Measurements from ENCODE around the gene DYSF. TPM values are rescaled to one million over a fixed set of nuclear protein-coding genes. Genes with fewer than 3 reads are reported as not detected.
A peak's percentile ranks its signal among the peaks of the same experiment; 100 is the strongest.

The DYSF gene
- total RNA-seq, 1 experiment from 2014 or later: 0.89 TPM

GRCh38 chr2:71715241-71715750 lies 261.9 kb downstream of the DYSF start:
- ChIA-PET POLR2A (no interaction called here), RAD21 (ENCODE audit: low non-redundant PET in 1 of 2, low total read pairs in 2 of 2, uncharacterized antibody in 2 of 2, unreplicated experiment in 2 of 2) (no interaction called here), CTCF (no interaction called here)
- Histone ChIP-seq H3K27ac (ENCODE audit: low read depth, low read length) (no peak overlapping the region), H3K9me2 (ENCODE audit: insufficient read depth) (no peaks in the 10 kb centered on the region), H3K4me2 (ENCODE audit: low read length) (no peak overlapping the region), H3K9me3 (ENCODE audit: control insufficient read depth in 1 of 2, insufficient read depth in 1 of 2, low read depth in 1 of 2, low read length in 2 of 2) (no peaks in the 10 kb centered on the region), H2AFZ (ENCODE audit: low read depth, low read length, poor library complexity, severe bottlenecking) (no peak overlapping the region), H3K36me3 (ENCODE audit: control insufficient read depth in 1 of 2, insufficient read depth in 2 of 2, low read length in 2 of 2) (no peaks in the 10 kb centered on the region), H3K4me3 (replicated peaks in 1 of 2; ENCODE audit: low read depth in 1 of 2, low read length in 2 of 2) (no peak overlapping the region), H3K79me2 (ENCODE audit: insufficient read depth, low read length) (no peaks in the 10 kb centered on the region), H4K20me1 (ENCODE audit: insufficient read depth) (no peaks in the 10 kb centered on the region), H3K27me3 (ENCODE audit: insufficient read depth, low read length) (no peaks in the 10 kb centered on the region), H3K9ac (ENCODE audit: low read length) (no peak overlapping the region), H3K4me1 (ENCODE audit: control insufficient read depth in 1 of 2, insufficient read depth in 2 of 2, low read length in 2 of 2) (peaks cover 17 to 25% of the 10 kb centered on the region in 2 experiments)
- no peak for ATAC-seq
- DNase-seq (ENCODE audit: low read depth, low spot score): no peak
- intact Hi-C loops (cut with micrococcal nuclease): no loop called here
- no TSS peak for BruUV-seq (replicated peaks)
- TF ChIP-seq RAD21 (IDR thresholded peaks at IDR 0.05; ENCODE audit: low read depth) (no peak), ZNF274 (IDR thresholded peaks at IDR 0.05; ENCODE audit: low read depth, low read length) (no peak), FOSL1 (IDR thresholded peaks at IDR 0.05; ENCODE audit: low read depth) (no peak)

GRCh38 chr2:71715951-71716696 lies 262.8 kb downstream of the DYSF start:
- H3K9me2 ChIP-seq (ENCODE audit: insufficient read depth): no peaks in the 10 kb centered on the region
- H3K9me3 ChIP-seq (ENCODE audit: control insufficient read depth in 1 of 2, insufficient read depth in 1 of 2, low read depth in 1 of 2, low read length in 2 of 2): no peaks in the 10 kb centered on the region
- BruUV-seq (replicated peaks): no TSS peak
- H2AFZ ChIP-seq (ENCODE audit: low read depth, low read length, poor library complexity, severe bottlenecking): no peak overlapping the region
- no peak for TF ChIP-seq REST (IDR thresholded peaks at IDR 0.05; ENCODE audit: low read depth)
- no peak for ATAC-seq
- no peak overlapping the region for H3K4me3 ChIP-seq (replicated peaks in 1 of 2; ENCODE audit: low read depth in 1 of 2, low read length in 2 of 2)
- H3K4me1 ChIP-seq (ENCODE audit: control insufficient read depth in 1 of 2, insufficient read depth in 2 of 2, low read length in 2 of 2): peaks cover 17 to 25% of the 10 kb centered on the region in 2 experiments
- peak overlapping the region; percentile 69; the same call in 1 of the 2 replicates for H3K4me2 ChIP-seq (ENCODE audit: low read length)
- H3K36me3 ChIP-seq (ENCODE audit: control insufficient read depth in 1 of 2, insufficient read depth in 2 of 2, low read length in 2 of 2): no peaks in the 10 kb centered on the region
- no peak for DNase-seq (ENCODE audit: low read depth, low spot score)
- no peaks in the 10 kb centered on the region for H3K27me3 ChIP-seq (ENCODE audit: insufficient read depth, low read length)
- ChIA-PET CTCF (no interaction called here), RAD21 (ENCODE audit: low non-redundant PET in 1 of 2, low total read pairs in 2 of 2, uncharacterized antibody in 2 of 2, unreplicated experiment in 2 of 2) (no interaction called here), POLR2A (no interaction called here)
- intact Hi-C loops (cut with micrococcal nuclease): no loop called here
- H4K20me1 ChIP-seq (ENCODE audit: insufficient read depth): no peaks in the 10 kb centered on the region
- no peaks in the 10 kb centered on the region for H3K79me2 ChIP-seq (ENCODE audit: insufficient read depth, low read length)
- no peak overlapping the region for H3K27ac ChIP-seq (ENCODE audit: low read depth, low read length)
- no peak overlapping the region for H3K9ac ChIP-seq (ENCODE audit: low read length)
